Measurements from ENCODE around the gene LRRC23. TPM values are rescaled to one million over a fixed set of nuclear protein-coding genes. Genes with fewer than 3 reads are reported as not detected.

The LRRC23 gene
- total and polyA plus RNA-seq, 8 donors: 5.3 to 20.4 (median 9.0) TPM; not detected in 1

GRCh38 chr12:6959805-6960592 lies 55.4 kb downstream of the LRRC23 start:
- intact Hi-C loops (cut with DNase I; ENCODE audit: low total_unique reads): no loop called here
- H3K4me1 ChIP-seq: peaks cover 43 to 90% (median 59%) of the 10 kb centered on the region in 4 donors

GRCh38 chr12:6960593-6961277 lies 56.1 kb downstream of the LRRC23 start:
- H3K27me3 ChIP-seq: no peaks in the 10 kb centered on the region
- H3K4me3 ChIP-seq: peak overlapping the region in 3 of 4 donors; percentile 53 to 68 (median 62)
- H3K4me1 ChIP-seq: peaks cover 50 to 90% (median 62%) of the 10 kb centered on the region in 4 donors
- H3K27ac ChIP-seq: peak overlapping the region; percentile 93 to 97 (median 96)
- H3K9me3 ChIP-seq: no peaks in the 10 kb centered on the region
- intact Hi-C loops (cut with DNase I; ENCODE audit: low total_unique reads): no loop called here
- peaks cover 6 to 39% (median 32%) of the 10 kb centered on the region in 4 donors for H3K36me3 ChIP-seq
- 65 to 78% (median 73%) methylated on average over 13 of the region's 13 CpGs for WGBS, 5 donors
- no peak for TF ChIP-seq POLR2AphosphoS5 (IDR thresholded peaks at IDR 0.05)
- TF ChIP-seq POLR2A (IDR thresholded peaks at IDR 0.05): no peak
- TF ChIP-seq EP300 (IDR thresholded peaks at IDR 0.05): no peak
- no peak for TF ChIP-seq CTCF (IDR thresholded peaks at IDR 0.05)
- DNase-seq: no peak

More at GRCh38 chr12:6959805-6960592, 55.4 kb downstream of the LRRC23 start:
- no peaks in the 10 kb centered on the region for H3K9me3 ChIP-seq
- DNase-seq: no peak
- H3K4me3 ChIP-seq: peak overlapping the region in 1 of 4 donors; percentile 19
- WGBS, 5 donors: 85 to 92% (median 89%) methylated on average over 13 to 26 of the region's 26 CpGs
- H3K27me3 ChIP-seq: no peaks in the 10 kb centered on the region
- peaks cover 3 to 39% (median 32%) of the 10 kb centered on the region in 4 donors for H3K36me3 ChIP-seq
- H3K27ac ChIP-seq: peak overlapping the region; percentile 93 to 97 (median 96)
- no peak for TF ChIP-seq EP300 (IDR thresholded peaks at IDR 0.05)
- no peak for TF ChIP-seq POLR2AphosphoS5 (IDR thresholded peaks at IDR 0.05)
- TF ChIP-seq POLR2A (IDR thresholded peaks at IDR 0.05): no peak
- no peak for TF ChIP-seq CTCF (IDR thresholded peaks at IDR 0.05)

GRCh38 chr12:6961278-6961694 lies 56.7 kb downstream of the LRRC23 start:
- DNase-seq: peak; percentile 76 to 79
- H3K4me3 ChIP-seq: peak overlapping the region; percentile 47 to 68 (median 58)
- peaks cover 11 to 39% (median 33%) of the 10 kb centered on the region in 4 donors for H3K36me3 ChIP-seq

GRCh38 chr12:6961695-6962284 lies 57.2 kb downstream of the LRRC23 start:
- H3K4me3 ChIP-seq: peak overlapping the region; percentile 47 to 68 (median 58)
- peak; percentile 75 to 90 for DNase-seq
- intact Hi-C loops (cut with DNase I; ENCODE audit: low total_unique reads): no loop called here
- no peaks in the 10 kb centered on the region for H3K9me3 ChIP-seq
- TF ChIP-seq POLR2A (IDR thresholded peaks at IDR 0.05) (no peak), CTCF (IDR thresholded peaks at IDR 0.05) (peak in 4 of 7 experiments; percentile 30 to 45 (median 34)), POLR2AphosphoS5 (IDR thresholded peaks at IDR 0.05) (peak in 1 of 3 donors; percentile 37)
- H3K27ac ChIP-seq: peak overlapping the region; percentile 93 to 97 (median 96)
- H3K36me3 ChIP-seq: peaks cover 16 to 41% (median 33%) of the 10 kb centered on the region in 4 donors
- 3 to 7% (median 4%) methylated on average over 16 of the region's 16 CpGs for WGBS, 5 donors
- H3K4me1 ChIP-seq: peaks cover 60 to 89% (median 61%) of the 10 kb centered on the region in 4 donors
- H3K27me3 ChIP-seq: no peaks in the 10 kb centered on the region

More at GRCh38 chr12:6961278-6961694, 56.7 kb downstream of the LRRC23 start:
- H3K27ac ChIP-seq: peak overlapping the region; percentile 93 to 97 (median 96)
- TF ChIP-seq POLR2AphosphoS5 (IDR thresholded peaks at IDR 0.05) (peak in 2 of 3 donors; percentile 14 to 84), POLR2A (IDR thresholded peaks at IDR 0.05) (no peak)
- no peaks in the 10 kb centered on the region for H3K9me3 ChIP-seq
- no peaks in the 10 kb centered on the region for H3K27me3 ChIP-seq
- H3K4me1 ChIP-seq: peaks cover 56 to 90% (median 60%) of the 10 kb centered on the region in 4 donors
- intact Hi-C loops (cut with DNase I; ENCODE audit: low total_unique reads): no loop called here
- WGBS, 5 donors: 16 to 36% (median 20%) methylated on average over 23 to 24 of the region's 24 CpGs
